Measurements from ENCODE around the gene BBS5. TPM values are rescaled to one million over a fixed set of nuclear protein-coding genes. Genes with fewer than 3 reads are reported as not detected.

The BBS5 gene
- total RNA-seq, 3 donors from 2014 or later (not counting 1 experiment from before 2014, with no cell fraction given) = 1.5 to 2.2 (median 1.7) TPM

- H3K36me3 Mint-ChIP-seq = no peaks in the 10 kb centered on the region
- Histone ChIP-seq H3K27me3 (ENCODE audit: control insufficient read depth, insufficient read depth, low read length) (no peaks in the 10 kb centered on the region), H3K9me3 (ENCODE audit: control insufficient read depth, insufficient read depth, low read length) (no peaks in the 10 kb centered on the region), H3K27ac (ENCODE audit: low read length) (no peak overlapping the region), H3K4me3 (ENCODE audit: low read length) (no peak overlapping the region), H3K4me1 (ENCODE audit: control insufficient read depth, insufficient read depth, low read length) (no peaks in the 10 kb centered on the region), H3K36me3 (ENCODE audit: control insufficient read depth, insufficient read depth, low read length) (no peaks in the 10 kb centered on the region)
- TF ChIP-seq, protein P1, sequence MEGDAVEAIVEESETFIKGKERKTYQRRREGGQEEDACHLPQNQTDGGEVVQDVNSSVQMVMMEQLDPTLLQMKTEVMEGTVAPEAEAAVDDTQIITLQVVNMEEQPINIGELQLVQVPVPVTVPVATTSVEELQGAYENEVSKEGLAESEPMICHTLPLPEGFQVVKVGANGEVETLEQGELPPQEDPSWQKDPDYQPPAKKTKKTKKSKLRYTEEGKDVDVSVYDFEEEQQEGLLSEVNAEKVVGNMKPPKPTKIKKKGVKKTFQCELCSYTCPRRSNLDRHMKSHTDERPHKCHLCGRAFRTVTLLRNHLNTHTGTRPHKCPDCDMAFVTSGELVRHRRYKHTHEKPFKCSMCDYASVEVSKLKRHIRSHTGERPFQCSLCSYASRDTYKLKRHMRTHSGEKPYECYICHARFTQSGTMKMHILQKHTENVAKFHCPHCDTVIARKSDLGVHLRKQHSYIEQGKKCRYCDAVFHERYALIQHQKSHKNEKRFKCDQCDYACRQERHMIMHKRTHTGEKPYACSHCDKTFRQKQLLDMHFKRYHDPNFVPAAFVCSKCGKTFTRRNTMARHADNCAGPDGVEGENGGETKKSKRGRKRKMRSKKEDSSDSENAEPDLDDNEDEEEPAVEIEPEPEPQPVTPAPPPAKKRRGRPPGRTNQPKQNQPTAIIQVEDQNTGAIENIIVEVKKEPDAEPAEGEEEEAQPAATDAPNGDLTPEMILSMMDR (IDR thresholded peaks at IDR 0.05) = no peak
- DNase-seq = no peak
- H3K27ac Mint-ChIP-seq = no peak overlapping the region
- H3K9me3 Mint-ChIP-seq = no peaks in the 10 kb centered on the region
- intact Hi-C loops (cut with micrococcal nuclease) = no loop called here
- H3K4me3 Mint-ChIP-seq = no peak overlapping the region
- no peaks in the 10 kb centered on the region for H3K4me1 Mint-ChIP-seq
- H3K27me3 Mint-ChIP-seq (ENCODE audit: low read depth in 2 of 2) = peaks cover 0 to 3% of the 10 kb centered on the region in 2 donors
- ATAC-seq = no peak
These were observed 28.4 kb downstream of the BBS5 start for GRCh38 chr2:169507698-169508097.

DNA sequence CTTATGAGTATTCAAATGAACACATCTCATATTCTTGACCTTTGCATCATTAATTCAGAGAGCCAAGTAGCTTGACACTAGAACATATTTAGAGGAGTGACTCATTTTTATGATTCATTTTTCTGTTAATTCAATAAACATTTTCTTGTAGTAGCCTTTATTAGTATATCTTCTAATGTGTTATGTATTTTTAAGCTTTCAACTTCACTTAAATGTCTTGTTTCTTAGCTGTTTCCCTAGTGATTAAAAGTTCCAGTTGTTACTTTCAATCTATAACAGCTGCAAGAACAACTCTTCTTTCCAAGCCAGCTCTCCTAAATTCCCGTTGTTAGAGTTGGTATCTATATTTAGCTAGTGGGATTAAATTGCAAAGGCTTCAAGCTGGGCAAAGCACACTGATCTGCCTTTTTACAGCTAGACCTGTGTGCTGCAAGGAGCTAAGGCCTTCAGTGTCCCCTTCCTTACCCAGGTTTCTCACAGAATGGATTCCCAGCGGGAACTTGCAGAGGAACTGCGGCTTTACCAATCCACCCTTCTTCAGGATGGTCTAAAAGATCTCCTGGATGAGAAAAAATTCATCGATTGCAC lies 30.1 kb downstream of the BBS5 start, which contains the start of gene KLHL41:
Gene KLHL41 (plus strand): TSS at position 405 of the 588 bp plus-strand sequence. CDS start 77 bp downstream, at position 482.
- ATAC-seq (no peak), DNase-seq (no peak)
- Mint-ChIP-seq H3K4me1 (no peaks in the 10 kb centered on the region), H3K4me3 (no peak within 1 kb of the TSS), H3K9me3 (no peaks in the 10 kb centered on the region), H3K27ac (no peak within 1 kb of the TSS), H3K27me3 (ENCODE audit: low read depth in 2 of 2) (peaks cover 0 to 3% of the 10 kb centered on the region in 2 donors), H3K36me3 (no peaks in the 10 kb centered on the region)
- no peaks in the 10 kb centered on the region for H3K36me3 ChIP-seq (ENCODE audit: control insufficient read depth, insufficient read depth, low read length)
- no peak within 1 kb of the TSS for H3K27ac ChIP-seq (ENCODE audit: low read length)
- 86% methylated on average over 4 of the region's 4 CpGs for WGBS (ENCODE audit: insufficient coverage)
- H3K4me1 ChIP-seq (ENCODE audit: control insufficient read depth, insufficient read depth, low read length) = no peaks in the 10 kb centered on the region
- TF ChIP-seq, protein P1 (IDR thresholded peaks at IDR 0.05) = no peak
- H3K27me3 ChIP-seq (ENCODE audit: control insufficient read depth, insufficient read depth, low read length) = no peaks in the 10 kb centered on the region
- intact Hi-C loops (cut with micrococcal nuclease) = no loop called here
- H3K4me3 ChIP-seq (ENCODE audit: low read length) = no peak within 1 kb of the TSS
- H3K9me3 ChIP-seq (ENCODE audit: control insufficient read depth, insufficient read depth, low read length) = no peaks in the 10 kb centered on the region

- H3K27ac Mint-ChIP-seq = no peak overlapping the region
- intact Hi-C loops (cut with micrococcal nuclease) = no loop called here
- peaks cover 0 to 3% of the 10 kb centered on the region in 2 donors for H3K27me3 Mint-ChIP-seq (ENCODE audit: low read depth in 2 of 2)
- Histone ChIP-seq H3K4me1 (ENCODE audit: control insufficient read depth, insufficient read depth, low read length) (no peaks in the 10 kb centered on the region), H3K36me3 (ENCODE audit: control insufficient read depth, insufficient read depth, low read length) (no peaks in the 10 kb centered on the region), H3K4me3 (ENCODE audit: low read length) (no peak overlapping the region), H3K27me3 (ENCODE audit: control insufficient read depth, insufficient read depth, low read length) (no peaks in the 10 kb centered on the region), H3K27ac (ENCODE audit: low read length) (no peak overlapping the region), H3K9me3 (ENCODE audit: control insufficient read depth, insufficient read depth, low read length) (no peaks in the 10 kb centered on the region)
- ATAC-seq (no peak), DNase-seq (no peak)
- H3K36me3 Mint-ChIP-seq = no peaks in the 10 kb centered on the region
- WGBS (ENCODE audit: insufficient coverage) = 95% methylated on average over 8 of the region's 8 CpGs
- H3K4me1 Mint-ChIP-seq = no peaks in the 10 kb centered on the region
- no peaks in the 10 kb centered on the region for H3K9me3 Mint-ChIP-seq
- TF ChIP-seq, protein P1 (IDR thresholded peaks at IDR 0.05) = no peak
- H3K4me3 Mint-ChIP-seq = no peak overlapping the region
These were observed 30.7 kb downstream of the BBS5 start for GRCh38 chr2:169509955-169510354.

DNA sequence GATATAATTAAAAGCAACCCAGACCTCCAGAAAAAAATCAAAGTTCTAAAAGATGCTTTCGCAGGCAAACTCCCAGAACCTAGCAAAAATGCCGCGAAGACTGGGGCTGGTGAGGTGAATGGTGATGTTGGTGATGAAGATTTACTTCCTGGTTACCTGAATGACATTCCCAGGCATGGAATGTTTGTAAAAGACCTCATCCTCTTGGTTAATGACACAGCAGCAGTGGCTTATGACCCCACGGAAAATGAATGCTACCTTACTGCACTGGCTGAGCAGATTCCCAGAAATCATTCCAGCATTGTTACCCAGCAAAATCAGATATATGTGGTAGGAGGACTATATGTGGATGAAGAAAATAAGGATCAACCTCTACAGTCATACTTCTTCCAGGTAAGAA lies 31.2 kb downstream of the BBS5 start:
- no peak for DNase-seq
- no peaks in the 10 kb centered on the region for H3K27me3 ChIP-seq (ENCODE audit: control insufficient read depth, insufficient read depth, low read length)
- Mint-ChIP-seq H3K9me3 (no peaks in the 10 kb centered on the region), H3K4me3 (no peak overlapping the region), H3K27ac (no peak overlapping the region), H3K27me3 (ENCODE audit: low read depth in 2 of 2) (peaks cover 0 to 7% of the 10 kb centered on the region in 2 donors), H3K4me1 (no peaks in the 10 kb centered on the region), H3K36me3 (no peaks in the 10 kb centered on the region)
- intact Hi-C loops (cut with micrococcal nuclease) = no loop called here
- no peak overlapping the region for H3K4me3 ChIP-seq (ENCODE audit: low read length)
- H3K9me3 ChIP-seq (ENCODE audit: control insufficient read depth, insufficient read depth, low read length) = no peaks in the 10 kb centered on the region
- no peak for ATAC-seq
- 95% methylated on average over 4 of the region's 4 CpGs for WGBS (ENCODE audit: insufficient coverage)
- H3K36me3 ChIP-seq (ENCODE audit: control insufficient read depth, insufficient read depth, low read length) = no peaks in the 10 kb centered on the region
- H3K4me1 ChIP-seq (ENCODE audit: control insufficient read depth, insufficient read depth, low read length) = no peaks in the 10 kb centered on the region
- TF ChIP-seq, protein P1 (IDR thresholded peaks at IDR 0.05) = no peak
- no peak overlapping the region for H3K27ac ChIP-seq (ENCODE audit: low read length)
